HepG2 (cell line): Measurements from ENCODE around the gene CISD3. TPM values are rescaled to one million over a fixed set of nuclear protein-coding genes. Genes with fewer than 3 reads are reported as not detected.
A peak's percentile ranks its signal among the peaks of the same experiment; 100 is the strongest.

Experiments
- AGO1 ChIP-seq: fragments of 200-400 bp; formaldehyde crosslinking; IDR thresholded peaks from 2 replicates; pipeline ENCODE4 v1.6.1; 2017; ENCODE audit warnings: mild to moderate bottlenecking, low read depth, low read length, moderate library complexity; ENCODE audit not compliant: poor library complexity, severe bottlenecking
- AGO2 ChIP-seq: fragments of 200-400 bp; formaldehyde crosslinking; optimal IDR thresholded peaks from 2 replicates; pipeline ENCODE3; 2017; ENCODE audit warnings: mild to moderate bottlenecking, low read depth, low read length, moderate library complexity
- ARNT ChIP-seq: fragments of 450-650 bp; IDR thresholded peaks from 2 replicates; pipeline ENCODE4 v1.6.1; 2017
- BCL3 ChIP-seq: sonication (generic); formaldehyde crosslinking; IDR thresholded peaks from 2 replicates; pipeline ENCODE4 v1.5.1; 2020; ENCODE audit warnings: mild to moderate bottlenecking, missing genetic modification reagents, moderate library complexity
- CCDC6 ChIP-seq: sonication (generic); formaldehyde crosslinking; IDR thresholded peaks from 2 replicates; pipeline ENCODE4 v1.8.1; 2022; ENCODE audit warnings: mild to moderate bottlenecking, missing genetic modification reagents, moderate library complexity
- KDM6A ChIP-seq: IDR thresholded peaks from 2 replicates; pipeline ENCODE4 v1.6.1; 2016; ENCODE audit warnings: low read depth
- MED13 ChIP-seq: sonication (generic); formaldehyde crosslinking; IDR thresholded peaks from 2 replicates; pipeline ENCODE4 v1.5.0; 2020; ENCODE audit warnings: missing genetic modification reagents
- MED8 ChIP-seq: sonication (generic); formaldehyde crosslinking; IDR thresholded peaks from 2 replicates; pipeline ENCODE4 v1.8.1; 2023; ENCODE audit warnings: mild to moderate bottlenecking, missing genetic modification reagents; ENCODE audit not compliant: insufficient replicate concordance
- NFE2 ChIP-seq: sonication (generic); formaldehyde crosslinking; IDR thresholded peaks from 2 replicates; pipeline ENCODE4 v1.4.0; 2020; ENCODE audit warnings: missing genetic modification reagents
- NKX3-1 ChIP-seq: sonication (generic); formaldehyde crosslinking; IDR thresholded peaks from 2 replicates; pipeline ENCODE4 v1.5.0; 2020; ENCODE audit warnings: missing genetic modification reagents
- SNAPC4 ChIP-seq: sonication (generic); formaldehyde crosslinking; IDR thresholded peaks from 2 replicates; pipeline ENCODE4 v1.4.0; 2020; ENCODE audit warnings: mild to moderate bottlenecking, missing genetic modification reagents
- ZBTB14 ChIP-seq: sonication (generic); formaldehyde crosslinking; IDR thresholded peaks from 2 replicates; pipeline ENCODE4 v1.4.0; 2020; ENCODE audit warnings: missing genetic modification reagents
- ZBTB7A ChIP-seq: sonication (generic); formaldehyde crosslinking; IDR thresholded peaks from 2 replicates; pipeline ENCODE4 v1.8.0; 2022; ENCODE audit warnings: mild to moderate bottlenecking, missing genetic modification reagents
- ZNF121 ChIP-seq: sonication (generic); formaldehyde crosslinking; IDR thresholded peaks from 2 replicates; pipeline ENCODE4 v1.5.0; 2020; ENCODE audit warnings: mild to moderate bottlenecking, missing genetic modification reagents
- ZNF687 ChIP-seq: sonication (generic); formaldehyde crosslinking; IDR thresholded peaks from 2 replicates; pipeline ENCODE4 v1.5.1; 2020; ENCODE audit warnings: mild to moderate bottlenecking, missing genetic modification reagents, moderate library complexity
- ZNF691 ChIP-seq: sonication (generic); formaldehyde crosslinking; IDR thresholded peaks from 2 replicates; pipeline ENCODE4 v1.4.0; 2020; ENCODE audit warnings: missing genetic modification reagents, low read depth, mild to moderate bottlenecking, borderline replicate concordance
- ZNF768 ChIP-seq: sonication (generic); formaldehyde crosslinking; IDR thresholded peaks from 2 replicates; pipeline ENCODE4 v1.4.0; 2020; ENCODE audit warnings: missing genetic modification reagents
- polyA plus RNA-seq, 8 experiments: library from polyadenylated mRNA; depleted of rRNA in 3 of 8; stranded (reverse) in 7 of 8; unstranded in 1 of 8; fragments of >200 nt; fragmentation: Illumina TruSeq in 4 of 8; extraction: Trizol in 4 of 8; gene quantifications; 2 replicates each; pipeline versions ENCODE4 v1.2.1 to v1.2.3, GENCODE V29; 2011 to 2016; ENCODE audit warnings: low read depth in 4 of 8, missing spikeins in 1 of 8, mixed read lengths in 1 of 8; ENCODE audit not compliant: insufficient read depth in 1 of 8
- total RNA-seq, 5 experiments: library from RNA; depleted of rRNA; stranded (reverse); fragments of >200 nt; fragmentation: Illumina TruSeq; extraction: Trizol; gene quantifications; 2 replicates each; pipeline ENCODE4 v1.2.3, GENCODE V29; 2016; ENCODE audit warnings: low read depth in 1 of 5

The CISD3 gene
- total and polyA plus RNA-seq, 2 of the 13 experiments (the other 11 are each of a cell fraction or from before 2014, with no cell fraction given), result 30.0 to 34.1 TPM

- no peak for TF ChIP-seq SNAPC4 (CRISPR knock-in tag)
- no peak for TF ChIP-seq NKX3-1 (CRISPR knock-in tag)
- 0 out of 2 replicates have a peak, but pooled peaks have one; percentile 39 for TF ChIP-seq ZBTB14
- TF ChIP-seq ZNF121 (CRISPR knock-in tag), result no peak
- TF ChIP-seq KDM6A, result no peak
- no peak for TF ChIP-seq NFE2 (CRISPR knock-in tag)
- TF ChIP-seq ARNT, result no peak
- TF ChIP-seq AGO1, result peak; percentile 90
- TF ChIP-seq BCL3 (CRISPR knock-in tag), result peak; percentile 59; the same call in 1 of the 2 replicates
- TF ChIP-seq ZBTB7A, result no peak
- no peak for TF ChIP-seq ZNF691 (CRISPR knock-in tag)
- TF ChIP-seq ZNF687 (CRISPR knock-in tag), result peak; percentile 5; the same call in 1 of the 2 replicates
- TF ChIP-seq AGO2, result peak; percentile 96
- TF ChIP-seq ZNF768 (CRISPR knock-in tag), result peak; percentile 20; the same call in 1 of the 2 replicates
- TF ChIP-seq MED13, result peak; percentile 42; the same call in 1 of the 2 replicates
- no peak for TF ChIP-seq CCDC6
- peak; percentile 25 for TF ChIP-seq MED8
Measured at GRCh38 chr17:38733282-38733981, 3.3 kb downstream of the CISD3 start (continued).
